ENCODE measurements around the gene ADARB1.

DNA sequence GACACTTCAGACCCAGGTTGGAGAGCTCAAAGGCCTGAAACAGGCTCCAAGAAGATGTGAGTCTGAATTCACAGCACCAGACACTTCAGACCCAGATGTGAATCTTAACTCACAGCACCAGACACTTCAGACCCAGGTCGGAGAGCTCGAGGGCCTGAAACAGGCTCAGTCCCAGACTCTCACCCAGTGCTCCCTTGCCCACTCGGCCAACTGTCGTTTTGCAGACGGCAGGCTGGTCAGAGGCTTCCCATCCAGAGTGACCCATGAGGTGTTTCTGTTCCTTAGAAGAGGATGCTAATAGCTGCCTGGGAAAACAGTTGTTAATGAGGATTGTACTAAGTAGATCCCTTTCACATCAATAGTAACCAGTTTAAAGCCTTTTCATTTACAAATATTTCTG is 88.4 kb downstream of the ADARB1 start:
- TF ChIP-seq, protein P1, sequence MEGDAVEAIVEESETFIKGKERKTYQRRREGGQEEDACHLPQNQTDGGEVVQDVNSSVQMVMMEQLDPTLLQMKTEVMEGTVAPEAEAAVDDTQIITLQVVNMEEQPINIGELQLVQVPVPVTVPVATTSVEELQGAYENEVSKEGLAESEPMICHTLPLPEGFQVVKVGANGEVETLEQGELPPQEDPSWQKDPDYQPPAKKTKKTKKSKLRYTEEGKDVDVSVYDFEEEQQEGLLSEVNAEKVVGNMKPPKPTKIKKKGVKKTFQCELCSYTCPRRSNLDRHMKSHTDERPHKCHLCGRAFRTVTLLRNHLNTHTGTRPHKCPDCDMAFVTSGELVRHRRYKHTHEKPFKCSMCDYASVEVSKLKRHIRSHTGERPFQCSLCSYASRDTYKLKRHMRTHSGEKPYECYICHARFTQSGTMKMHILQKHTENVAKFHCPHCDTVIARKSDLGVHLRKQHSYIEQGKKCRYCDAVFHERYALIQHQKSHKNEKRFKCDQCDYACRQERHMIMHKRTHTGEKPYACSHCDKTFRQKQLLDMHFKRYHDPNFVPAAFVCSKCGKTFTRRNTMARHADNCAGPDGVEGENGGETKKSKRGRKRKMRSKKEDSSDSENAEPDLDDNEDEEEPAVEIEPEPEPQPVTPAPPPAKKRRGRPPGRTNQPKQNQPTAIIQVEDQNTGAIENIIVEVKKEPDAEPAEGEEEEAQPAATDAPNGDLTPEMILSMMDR (IDR thresholded peaks at IDR 0.05), result no peak
- TF ChIP-seq POLR2A (IDR thresholded peaks at IDR 0.05) (no peak), EP300 (IDR thresholded peaks at IDR 0.05) (no peak)

All from ovary (tissue), 3 donors.